ENCODE data around the gene NXF1. TPM values are rescaled to one million over a fixed set of nuclear protein-coding genes. Genes with fewer than 3 reads are reported as not detected.
"Not testable (repeated sequence)": the region's sequence is repeated elsewhere in the genome, so short reads cannot be mapped to it uniquely, and the experiment has no call there.

The NXF1 gene
- total RNA-seq, 3 donors from 2014 or later = 74.9 to 89.3 (median 76.4) TPM

DNA sequence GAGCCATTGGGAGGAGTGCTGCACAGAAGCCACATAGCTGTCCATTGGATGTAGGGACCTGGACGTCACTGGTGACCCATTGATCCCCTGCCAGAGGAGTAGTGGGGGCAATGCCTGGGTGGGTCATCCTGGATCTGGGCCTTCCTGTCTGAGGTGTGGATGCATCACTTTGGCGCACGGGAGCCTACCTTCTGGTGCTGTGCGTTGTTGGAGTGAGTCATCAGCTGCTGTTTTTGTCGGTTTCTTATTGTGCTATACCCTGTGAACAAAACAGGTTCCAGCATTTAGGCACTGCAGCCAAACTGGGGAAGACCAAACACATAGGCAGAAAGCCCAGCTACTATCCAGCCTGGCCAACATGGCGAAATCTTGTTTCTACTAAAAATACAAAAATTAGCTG lies 30.8 kb downstream of the NXF1 start:
- Histone ChIP-seq H3K9me3 (no peaks in the 10 kb centered on the region), H3K36me3 (no peaks in the 10 kb centered on the region), H3K4me1 (peaks cover 8 to 9% of the 10 kb centered on the region in 2 donors), H3K27ac (no peak overlapping the region), H3K27me3 (no peaks in the 10 kb centered on the region), H3K4me3 (no peak overlapping the region)
- no peak for DNase-seq (ENCODE audit: low spot score in 2 of 2)
- intact Hi-C loops (cut with DNase I; ENCODE audit: low total_unique reads) = no loop called here
- TF ChIP-seq POLR2AphosphoS5 (IDR thresholded peaks at IDR 0.05) (no peak), POLR2A (IDR thresholded peaks at IDR 0.05) (no peak)
- TF ChIP-seq, protein P1, sequence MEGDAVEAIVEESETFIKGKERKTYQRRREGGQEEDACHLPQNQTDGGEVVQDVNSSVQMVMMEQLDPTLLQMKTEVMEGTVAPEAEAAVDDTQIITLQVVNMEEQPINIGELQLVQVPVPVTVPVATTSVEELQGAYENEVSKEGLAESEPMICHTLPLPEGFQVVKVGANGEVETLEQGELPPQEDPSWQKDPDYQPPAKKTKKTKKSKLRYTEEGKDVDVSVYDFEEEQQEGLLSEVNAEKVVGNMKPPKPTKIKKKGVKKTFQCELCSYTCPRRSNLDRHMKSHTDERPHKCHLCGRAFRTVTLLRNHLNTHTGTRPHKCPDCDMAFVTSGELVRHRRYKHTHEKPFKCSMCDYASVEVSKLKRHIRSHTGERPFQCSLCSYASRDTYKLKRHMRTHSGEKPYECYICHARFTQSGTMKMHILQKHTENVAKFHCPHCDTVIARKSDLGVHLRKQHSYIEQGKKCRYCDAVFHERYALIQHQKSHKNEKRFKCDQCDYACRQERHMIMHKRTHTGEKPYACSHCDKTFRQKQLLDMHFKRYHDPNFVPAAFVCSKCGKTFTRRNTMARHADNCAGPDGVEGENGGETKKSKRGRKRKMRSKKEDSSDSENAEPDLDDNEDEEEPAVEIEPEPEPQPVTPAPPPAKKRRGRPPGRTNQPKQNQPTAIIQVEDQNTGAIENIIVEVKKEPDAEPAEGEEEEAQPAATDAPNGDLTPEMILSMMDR (IDR thresholded peaks at IDR 0.05) = no peak

- peak; percentile 66 to 95 (median 75) for TF ChIP-seq POLR2AphosphoS5 (IDR thresholded peaks at IDR 0.05)
- TF ChIP-seq, protein P1 (IDR thresholded peaks at IDR 0.05) = no peak
- H3K4me3 ChIP-seq = peak within 1 kb of the TSS; percentile 60 to 88 (median 68)
- peaks cover 8 to 9% of the 10 kb centered on the region in 2 donors for H3K4me1 ChIP-seq
- H3K27ac ChIP-seq = peak within 1 kb of the TSS; percentile 94 to 98
- H3K9me3 ChIP-seq = no peaks in the 10 kb centered on the region
- H3K36me3 ChIP-seq = peaks cover 1% of the 10 kb centered on the region
- intact Hi-C loops (cut with DNase I; ENCODE audit: low total_unique reads) = no loop called here
- peak; percentile 98 to 99 for DNase-seq (ENCODE audit: low spot score in 2 of 2)
- H3K27me3 ChIP-seq = no peaks in the 10 kb centered on the region
Observed at GRCh38 chr11:62771144-62772021, 33.9 kb downstream of the NXF1 start, which contains the start of gene TAF6L. TAF6L (plus strand) TSS chr11:62771396; CDS start chr11:62775784, 4,388 bp downstream.

- peak in 1 of 3 donors; percentile 4 for TF ChIP-seq POLR2AphosphoS5 (IDR thresholded peaks at IDR 0.05)
- TF ChIP-seq, protein P1 (IDR thresholded peaks at IDR 0.05) = no peak
- no peak for DNase-seq (ENCODE audit: low spot score in 2 of 2)
- Histone ChIP-seq H3K27me3 (no peaks in the 10 kb centered on the region), H3K27ac (peak overlapping the region; percentile 94 to 98), H3K4me3 (peak overlapping the region; percentile 60 to 88 (median 68)), H3K36me3 (peaks cover 4% of the 10 kb centered on the region), H3K9me3 (no peaks in the 10 kb centered on the region), H3K4me1 (peaks cover 8 to 9% of the 10 kb centered on the region in 2 donors)
- intact Hi-C loops (cut with DNase I; ENCODE audit: low total_unique reads) = no loop called here
Observed at GRCh38 chr11:62770778-62771143, 34.5 kb downstream of the NXF1 start.

DNA sequence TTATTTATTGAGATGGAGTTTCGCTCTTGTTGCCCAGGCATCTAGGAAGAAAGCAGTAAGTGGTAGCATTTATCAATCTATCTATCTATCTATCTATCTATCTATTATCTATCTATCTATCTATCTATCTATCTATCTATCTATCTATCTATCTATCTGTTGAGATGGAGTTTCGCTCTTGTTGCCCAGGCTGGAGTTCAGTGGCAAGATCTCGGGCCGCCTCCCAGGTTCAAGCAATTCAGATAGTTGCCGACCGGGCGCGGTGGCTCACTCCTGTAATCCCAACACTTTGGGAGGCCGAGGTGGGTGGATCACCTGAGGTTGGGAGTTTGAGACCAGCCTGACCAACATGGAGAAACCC lies 44.4 kb downstream of the NXF1 start:
- peak overlapping the region; percentile 74 to 97 (median 81) for H3K4me3 ChIP-seq
- DNase-seq (ENCODE audit: low spot score in 2 of 2); H3K36me3 ChIP-seq; intact Hi-C loops (cut with DNase I; ENCODE audit: low total_unique reads); H3K4me1 ChIP-seq; H3K27me3 ChIP-seq; H3K9me3 ChIP-seq: not testable (repeated sequence)
- peak overlapping the region; percentile 88 to 94 for H3K27ac ChIP-seq

DNA sequence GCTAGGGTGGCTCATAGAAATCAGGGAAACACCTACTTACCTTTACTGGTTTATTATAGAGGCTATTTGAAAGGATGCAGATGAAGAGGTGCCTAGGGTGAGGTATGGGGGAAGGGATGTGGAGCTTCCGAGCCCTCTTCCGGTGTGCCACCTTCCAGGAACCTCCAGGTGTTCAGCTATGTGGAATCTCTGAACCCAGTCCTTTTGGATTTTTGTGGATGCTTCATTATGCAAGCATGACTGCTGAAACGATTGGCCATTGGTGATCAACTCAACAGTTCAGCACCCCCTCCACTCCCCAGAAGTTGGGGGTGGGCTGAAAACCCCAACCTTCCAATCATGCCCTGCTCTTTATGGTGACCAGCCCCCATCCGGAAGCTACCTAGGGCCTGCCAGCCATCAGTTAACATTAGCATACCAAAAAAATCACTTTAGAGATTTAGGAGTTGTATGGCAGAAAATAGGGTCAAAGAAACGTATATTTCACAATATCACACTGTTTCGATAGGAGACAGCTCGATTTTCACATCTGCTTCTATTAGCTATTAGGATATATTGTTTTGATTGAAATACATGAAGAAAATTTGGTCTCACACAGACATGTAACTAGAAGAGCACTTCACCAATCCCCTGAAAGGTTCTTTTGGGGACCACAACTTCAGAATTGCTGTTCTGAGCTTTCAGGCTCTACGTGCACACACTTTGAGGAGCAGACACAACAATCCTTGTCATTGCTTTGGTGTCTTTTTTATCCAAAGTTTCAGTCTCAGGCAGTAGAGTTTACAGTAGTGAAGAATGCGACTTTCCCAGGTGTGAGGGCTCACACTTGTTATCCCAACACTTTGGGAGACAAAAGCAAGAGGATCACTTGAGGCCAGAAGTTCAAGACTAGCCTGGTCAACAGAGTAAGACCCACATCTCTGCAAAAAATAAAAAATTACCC lies 47.1 kb downstream of the NXF1 start:
- H3K36me3 ChIP-seq = no peaks in the 10 kb centered on the region
- no peak for DNase-seq (ENCODE audit: low spot score in 2 of 2)
- no peak overlapping the region for H3K27ac ChIP-seq
- no peaks in the 10 kb centered on the region for H3K9me3 ChIP-seq
- H3K4me1 ChIP-seq = peaks cover 0 to 9% of the 10 kb centered on the region in 2 donors
- H3K4me3 ChIP-seq = no peak overlapping the region
- intact Hi-C loops (cut with DNase I; ENCODE audit: low total_unique reads) = no loop called here
- TF ChIP-seq, protein P1 (IDR thresholded peaks at IDR 0.05) = no peak
- H3K27me3 ChIP-seq = no peaks in the 10 kb centered on the region

Data from breast epithelium (tissue), 4 donors.